ENCODE data around the gene ZMYM5. TPM values are rescaled to one million over a fixed set of nuclear protein-coding genes. Genes with fewer than 3 reads are reported as not detected.
"Not testable (repeated sequence)": the region's sequence is repeated elsewhere in the genome, so short reads cannot be mapped to it uniquely, and the experiment has no call there.

The ZMYM5 gene
- polyA plus RNA-seq, 1 experiment = 15.3 TPM

- H3K9me3 ChIP-seq (ENCODE audit: control insufficient read depth, insufficient read depth, low read length) = no peaks in the 10 kb centered on the region
- no peak for TF ChIP-seq CTCF (IDR thresholded peaks at IDR 0.05; ENCODE audit: low read depth, low read length)
- no peak overlapping the region for H3K27ac ChIP-seq (ENCODE audit: low read depth, low read length)
- ChIA-PET POLR2A (no interaction called here), CTCF (interaction anchor here (1.0 kb wide), 1 partner anchor 19 kb away, joined by 3 read pairs; no protein-coding TSS in a partner anchor)
- no peak for DNase-seq (ENCODE audit: low read depth, low spot score)
- no peaks in the 10 kb centered on the region for H3K27me3 ChIP-seq (ENCODE audit: control insufficient read depth, insufficient read depth, low read length)
- no peak overlapping the region for H3K4me3 ChIP-seq (ENCODE audit: low read depth, low read length)
Observed at GRCh38 chr13:19791953-19792537, 71.4 kb downstream of the ZMYM5 start.

- H3K9me3 ChIP-seq (ENCODE audit: control insufficient read depth, insufficient read depth, low read length); CTCF ChIA-PET; H3K27me3 ChIP-seq (ENCODE audit: control insufficient read depth, insufficient read depth, low read length): not testable (repeated sequence)
- POLR2A ChIA-PET = interaction anchor here (0.6 to 1.0 kb wide), 3 partner anchors 22 to 1397 kb away, joined by 3 to 5 read pairs (median 3); partner anchors contain the start of gene ZMYM5
- Histone ChIP-seq H3K4me3 (ENCODE audit: low read depth, low read length) (peak within 1 kb of the TSS; percentile 96), H3K27ac (ENCODE audit: low read depth, low read length) (peak within 1 kb of the TSS; percentile 90)
- DNase-seq (ENCODE audit: low read depth, low spot score) = peak; percentile 88
Observed at GRCh38 chr13:19782727-19783682, 80.4 kb downstream of the ZMYM5 start, which contains the start of gene PSPC1. PSPC1 (minus strand) TSS chr13:19782945; CDS start chr13:19782757, 188 bp downstream.

GRCh38 chr13:19782049-19782726 lies 81.3 kb downstream of the ZMYM5 start:
- TF ChIP-seq CTCF (IDR thresholded peaks at IDR 0.05; ENCODE audit: low read depth, low read length) = no peak
- DNase-seq (ENCODE audit: low read depth, low spot score) = no peak
- ChIA-PET POLR2A (interaction anchor here (0.9 to 1.0 kb wide), 2 partner anchors 21 to 82 kb away, joined by 3 read pairs; partner anchors contain the start of gene ZMYM5), CTCF (no interaction called here)
- Histone ChIP-seq H3K27me3 (ENCODE audit: control insufficient read depth, insufficient read depth, low read length) (no peaks in the 10 kb centered on the region), H3K27ac (ENCODE audit: low read depth, low read length) (peak overlapping the region; percentile 90), H3K4me3 (ENCODE audit: low read depth, low read length) (peak overlapping the region; percentile 96), H3K9me3 (ENCODE audit: control insufficient read depth, insufficient read depth, low read length) (no peaks in the 10 kb centered on the region; the same call in 1 of the 2 replicates)

- H3K27ac ChIP-seq (ENCODE audit: low read depth, low read length) = no peak overlapping the region
- DNase-seq (ENCODE audit: low read depth, low spot score) = no peak
- no peak for TF ChIP-seq CTCF (IDR thresholded peaks at IDR 0.05; ENCODE audit: low read depth, low read length)
- H3K27me3 ChIP-seq (ENCODE audit: control insufficient read depth, insufficient read depth, low read length) = no peaks in the 10 kb centered on the region
- no peaks in the 10 kb centered on the region; the same call in 1 of the 2 replicates for H3K9me3 ChIP-seq (ENCODE audit: control insufficient read depth, insufficient read depth, low read length)
- POLR2A ChIA-PET = interaction anchor here (1.0 kb wide), 1 partner anchor 82 kb away, joined by 3 read pairs; the partner anchor contains the start of gene ZMYM5
- CTCF ChIA-PET = no interaction called here
- peak overlapping the region; percentile 96 for H3K4me3 ChIP-seq (ENCODE audit: low read depth, low read length)
Observed at GRCh38 chr13:19781526-19781925, 81.9 kb downstream of the ZMYM5 start.

- DNase-seq (ENCODE audit: low read depth, low spot score); CTCF ChIA-PET; H3K27ac ChIP-seq (ENCODE audit: low read depth, low read length); POLR2A ChIA-PET; H3K9me3 ChIP-seq (ENCODE audit: control insufficient read depth, insufficient read depth, low read length); H3K27me3 ChIP-seq (ENCODE audit: control insufficient read depth, insufficient read depth, low read length): not testable (repeated sequence)
- peak overlapping the region; percentile 96 for H3K4me3 ChIP-seq (ENCODE audit: low read depth, low read length)
Observed at GRCh38 chr13:19780753-19781418, 82.6 kb downstream of the ZMYM5 start.

Other genes starting within 250 kb of the ZMYM5 start
- 19.7 and 24.8 TPM in 2 replicates for gene MPHOSPH8, start 230.0 kb downstream of the ZMYM5 start, polyA plus RNA-seq (2011; rRNA removed)
- 35.6 and 42.9 TPM in 2 replicates for gene PSPC1, start 80.7 kb downstream of the ZMYM5 start, polyA plus RNA-seq (2011; rRNA removed)
- 36.5 and 46.1 TPM in 2 replicates for gene ZMYM2, start 95.1 kb upstream of the ZMYM5 start, polyA plus RNA-seq (2011; rRNA removed)